HepG2 (cell line): ENCODE measurements around the gene PODXL. TPM values are rescaled to one million over a fixed set of nuclear protein-coding genes. Genes with fewer than 3 reads are reported as not detected.

Experiments used
- ATAC-seq: fragments of 200-7000 bp; cut with Tn5 transposase; 3 replicates; pipeline ENCODE4 v1.9.1; 2020; ENCODE audit warnings: mild to moderate bottlenecking, moderate library complexity
- BruUV-seq: library from RNA; stranded (reverse); fragments of 400-500 nt; replicated peaks from 2 replicates; lab custom pipeline; 2021; lab: Mats Ljungman, UMichigan
- CTCF ChIA-PET: fragments of 300-600 bp; formaldehyde crosslinking; extraction: SDS; loops from one replicate; lab custom pipeline; 2021; ENCODE audit warnings: low total read pairs, inconsistent platforms, low intra/inter-chr PET ratio; lab: Yijun Ruan, JAX
- POLR2A ChIA-PET: fragments of 350-600 bp; sonication (Branson Sonifier 250); formaldehyde crosslinking; loops from one replicate; lab custom pipeline; 2020; ENCODE audit warnings: antibody characterized with exemption, inconsistent platforms; lab: Yijun Ruan, JAX
- DNase-seq: peaks from one replicate; pipeline ENCODE4 v3.0.0-alpha.2; 2015; ENCODE audit warnings: low spot score
- FAIRE-seq: peaks from 3 replicates; lab custom pipeline; 2011; peaks lifted over from hg19 to GRCh38; lab: Jason Lieb, UNC
- H2AFZ ChIP-seq: one replicate; pipeline ENCODE4 v1.6.1; 2011; ENCODE audit warnings: low read length, inconsistent platforms
- H3K27ac ChIP-seq: fragments of 300-600 bp; 3 replicates; pipeline ENCODE4 v1.8.0; 2011; ENCODE audit warnings: mixed run types, mild to moderate bottlenecking, mixed read lengths, low read length, inconsistent platforms; ENCODE audit not compliant: insufficient read depth; ENCODE audit errors: extremely low read length
- H3K27me3 ChIP-seq, 2 experiments: fragments of 200-600 bp in 1 of 2; 2 replicates in 1 of 2; 3 replicates in 1 of 2; pipeline versions ENCODE4 v1.6.0 to v1.8.0; 2011; ENCODE audit warnings: low read length in 2 of 2, mild to moderate bottlenecking in 2 of 2, moderate library complexity in 2 of 2, inconsistent platforms in 1 of 2; ENCODE audit not compliant: insufficient read depth in 2 of 2, control insufficient read depth in 1 of 2
- H3K36me3 ChIP-seq, 2 experiments: fragments of 200-600 bp in 1 of 2; replicated peaks in 1 of 2; 2 replicates in 1 of 2; 3 replicates in 1 of 2; pipeline versions ENCODE4 v1.5.1 to v1.8.0; 2011; ENCODE audit warnings: low read length in 2 of 2, inconsistent platforms in 1 of 2; ENCODE audit not compliant: insufficient read depth in 2 of 2, control insufficient read depth in 1 of 2
- H3K4me1 ChIP-seq: 2 replicates; pipeline ENCODE4 v1.5.1; 2012; ENCODE audit warnings: low read length, inconsistent platforms; ENCODE audit not compliant: insufficient read depth
- H3K4me2 ChIP-seq: 2 replicates; pipeline ENCODE4 v1.6.0; 2011; ENCODE audit warnings: low read depth, low read length, inconsistent platforms
- H3K4me3 ChIP-seq, 3 experiments: fragments of 200-600 bp in 1 of 3; sonication (generic), shearing (Covaris generic) in 1 of 3; replicated peaks in 1 of 3; 2 replicates each; pipeline ENCODE4 v1.5.1; 2011 to 2016; ENCODE audit warnings: low read length in 3 of 3, inconsistent platforms in 2 of 3, low read depth in 2 of 3, mild to moderate bottlenecking in 2 of 3, control low read depth in 1 of 3, mixed read lengths in 1 of 3; ENCODE audit not compliant: insufficient read depth in 1 of 3
- H3K79me2 ChIP-seq: one replicate; pipeline ENCODE4 v1.6.1; 2011; ENCODE audit warnings: low read length, inconsistent platforms; ENCODE audit not compliant: insufficient read depth
- H3K9ac ChIP-seq: 2 replicates; pipeline ENCODE4 v1.6.0; 2011; ENCODE audit warnings: mild to moderate bottlenecking, low read depth, low read length, inconsistent platforms; ENCODE audit not compliant: insufficient read depth
- H3K9me3 ChIP-seq: 2 replicates; pipeline ENCODE4 v1.5.1; 2012; ENCODE audit warnings: mild to moderate bottlenecking, low read length
- H4K20me1 ChIP-seq: 2 replicates; pipeline ENCODE4 v1.6.0; 2011; ENCODE audit warnings: inconsistent platforms, mild to moderate bottlenecking, low read length, moderate library complexity; ENCODE audit not compliant: insufficient read depth
- HDAC2 ChIP-seq: sonication (generic); formaldehyde crosslinking; IDR thresholded peaks from 2 replicates; pipeline ENCODE4 v1.4.0; 2020; ENCODE audit warnings: missing genetic modification reagents
- JUNB ChIP-seq: sonication (generic); formaldehyde crosslinking; IDR thresholded peaks from 2 replicates; pipeline ENCODE4 v1.8.0; 2022; ENCODE audit warnings: missing genetic modification reagents, mild to moderate bottlenecking, borderline replicate concordance
- KDM6A ChIP-seq: IDR thresholded peaks from 2 replicates; pipeline ENCODE4 v1.6.1; 2016; ENCODE audit warnings: low read depth
- PBX2 ChIP-seq: IDR thresholded peaks from 2 replicates; pipeline ENCODE4 v1.6.1; 2016; ENCODE audit warnings: control low read depth
- RFX3 ChIP-seq: IDR thresholded peaks from 2 replicates; pipeline ENCODE4 v1.6.1; 2016; ENCODE audit warnings: missing biosample characterization, missing genetic modification reagents
- ZBTB38 ChIP-seq: sonication (generic); formaldehyde crosslinking; IDR thresholded peaks from 2 replicates; pipeline ENCODE4 v1.5.1; 2020; ENCODE audit warnings: mild to moderate bottlenecking, missing genetic modification reagents
- ZNF280D ChIP-seq: sonication (generic); formaldehyde crosslinking; IDR thresholded peaks from 2 replicates; pipeline ENCODE4 v1.5.1; 2020; ENCODE audit warnings: mild to moderate bottlenecking, missing genetic modification reagents
- ZNF329 ChIP-seq: sonication (generic); formaldehyde crosslinking; IDR thresholded peaks from 2 replicates; pipeline ENCODE4 v1.9.0; 2021; ENCODE audit warnings: low read depth, mild to moderate bottlenecking, missing genetic modification reagents
- ZNF550 ChIP-seq: sonication (generic); formaldehyde crosslinking; IDR thresholded peaks from 2 replicates; pipeline ENCODE4 v1.4.0; 2020; ENCODE audit warnings: mild to moderate bottlenecking, missing genetic modification reagents, borderline replicate concordance
- ZNF607 ChIP-seq: sonication (generic); formaldehyde crosslinking; IDR thresholded peaks from 2 replicates; pipeline ENCODE4 v1.5.1; 2020; ENCODE audit warnings: missing genetic modification reagents, mild to moderate bottlenecking, borderline replicate concordance
- WGBS: methylation state at CpG from one replicate; pipeline ENCODE4 v1.1.6; 2017; ENCODE audit warnings: low lambda C conversion rate; 5-methylcytosine and 5-hydroxymethylcytosine counted together
- in situ Hi-C: cut with HindIII; loops from 2 replicates; pipeline ENCODE4 v1.10.0; 2017; ENCODE audit warnings: low pct_unique_long_range_greater_than_20kb; ENCODE audit not compliant: extremely low pct_ligation_motif_present
- intact Hi-C: fragments of 100-400 bp; cut with micrococcal nuclease; formaldehyde crosslinking; loops from one replicate; pipeline ENCODE4 v1.10.0; 2022; ENCODE audit not compliant: unreplicated experiment
- polyA plus RNA-seq, 8 experiments: library from polyadenylated mRNA; depleted of rRNA in 3 of 8; stranded (reverse) in 7 of 8; unstranded in 1 of 8; fragments of >200 nt; fragmentation: Illumina TruSeq in 4 of 8; extraction: Trizol in 4 of 8; gene quantifications; 2 replicates each; pipeline versions ENCODE4 v1.2.1 to v1.2.3, GENCODE V29; 2011 to 2016; ENCODE audit warnings: low read depth in 4 of 8, missing spikeins in 1 of 8, mixed read lengths in 1 of 8; ENCODE audit not compliant: insufficient read depth in 1 of 8
- total RNA-seq, 5 experiments: library from RNA; depleted of rRNA; stranded (reverse); fragments of >200 nt; fragmentation: Illumina TruSeq; extraction: Trizol; gene quantifications; 2 replicates each; pipeline ENCODE4 v1.2.3, GENCODE V29; 2016; ENCODE audit warnings: low read depth in 1 of 5
- TF ChIP-seq, protein P1 (sequence below): sonication (generic); formaldehyde crosslinking; IDR thresholded peaks from 2 replicates; pipeline ENCODE4 v1.4.0; 2020; ENCODE audit warnings: low read depth, missing genetic modification reagents
- TF ChIP-seq, protein P2 (sequence below): sonication (generic); formaldehyde crosslinking; IDR thresholded peaks from 2 replicates; pipeline ENCODE4 v1.8.0; 2022; ENCODE audit warnings: missing genetic modification reagents, mild to moderate bottlenecking, moderate library complexity, borderline replicate concordance

PODXL gene
- total and polyA plus RNA-seq, 2 of the 13 experiments (the other 11 are each of a cell fraction or from before 2014, with no cell fraction given) = 0.22 to 0.54 TPM

GRCh38 chr7:131471250-131472004 is 85.0 kb downstream of the PODXL start:
- no TSS peak for BruUV-seq
- H3K4me1 ChIP-seq = no peaks in the 10 kb centered on the region
- FAIRE-seq = no peak
- no peaks in the 10 kb centered on the region for H3K79me2 ChIP-seq
- no peaks in the 10 kb centered on the region for H3K27me3 ChIP-seq
- no peak overlapping the region for H3K4me3 ChIP-seq
- ChIA-PET CTCF (no interaction called here), POLR2A (no interaction called here)
- DNase-seq = no peak
- 98% methylated on average over 4 of the region's 4 CpGs for WGBS
- no peaks in the 10 kb centered on the region for H4K20me1 ChIP-seq
- no peak overlapping the region for H2AFZ ChIP-seq
- in situ Hi-C loops = no loop called here
- H3K4me2 ChIP-seq = no peak overlapping the region
- no peak for ATAC-seq
- intact Hi-C loops = no loop called here
- no peaks in the 10 kb centered on the region for H3K9me3 ChIP-seq
- H3K36me3 ChIP-seq = peaks cover 13 to 50% of the 10 kb centered on the region in 2 experiments
- H3K9ac ChIP-seq = no peak overlapping the region
- no peak overlapping the region for H3K27ac ChIP-seq
- TF ChIP-seq, protein P1, sequence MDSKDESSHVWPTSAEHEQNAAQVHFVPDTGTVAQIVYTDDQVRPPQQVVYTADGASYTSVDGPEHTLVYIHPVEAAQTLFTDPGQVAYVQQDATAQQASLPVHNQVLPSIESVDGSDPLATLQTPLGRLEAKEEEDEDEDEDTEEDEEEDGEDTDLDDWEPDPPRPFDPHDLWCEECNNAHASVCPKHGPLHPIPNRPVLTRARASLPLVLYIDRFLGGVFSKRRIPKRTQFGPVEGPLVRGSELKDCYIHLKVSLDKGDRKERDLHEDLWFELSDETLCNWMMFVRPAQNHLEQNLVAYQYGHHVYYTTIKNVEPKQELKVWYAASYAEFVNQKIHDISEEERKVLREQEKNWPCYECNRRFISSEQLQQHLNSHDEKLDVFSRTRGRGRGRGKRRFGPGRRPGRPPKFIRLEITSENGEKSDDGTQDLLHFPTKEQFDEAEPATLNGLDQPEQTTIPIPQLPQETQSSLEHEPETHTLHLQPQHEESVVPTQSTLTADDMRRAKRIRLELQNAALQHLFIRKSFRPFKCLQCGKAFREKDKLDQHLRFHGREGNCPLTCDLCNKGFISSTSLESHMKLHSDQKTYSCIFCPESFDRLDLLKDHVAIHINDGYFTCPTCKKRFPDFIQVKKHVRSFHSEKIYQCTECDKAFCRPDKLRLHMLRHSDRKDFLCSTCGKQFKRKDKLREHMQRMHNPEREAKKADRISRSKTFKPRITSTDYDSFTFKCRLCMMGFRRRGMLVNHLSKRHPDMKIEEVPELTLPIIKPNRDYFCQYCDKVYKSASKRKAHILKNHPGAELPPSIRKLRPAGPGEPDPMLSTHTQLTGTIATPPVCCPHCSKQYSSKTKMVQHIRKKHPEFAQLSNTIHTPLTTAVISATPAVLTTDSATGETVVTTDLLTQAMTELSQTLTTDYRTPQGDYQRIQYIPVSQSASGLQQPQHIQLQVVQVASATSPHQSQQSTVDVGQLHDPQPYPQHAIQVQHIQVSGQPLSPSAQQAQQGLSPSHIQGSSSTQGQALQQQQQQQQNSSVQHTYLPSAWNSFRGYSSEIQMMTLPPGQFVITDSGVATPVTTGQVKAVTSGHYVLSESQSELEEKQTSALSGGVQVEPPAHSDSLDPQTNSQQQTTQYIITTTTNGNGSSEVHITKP = no peak
- TF ChIP-seq ZNF329 (CRISPR knock-in tag) (no peak), JUNB (CRISPR knock-in tag) (no peak), ZNF607 (CRISPR knock-in tag) (no peak), HDAC2 (CRISPR knock-in tag) (no peak), KDM6A (CRISPR knock-in tag) (no peak), PBX2 (CRISPR knock-in tag) (no peak), RFX3 (CRISPR knock-in tag) (no peak), ZBTB38 (CRISPR knock-in tag) (no peak), ZNF280D (CRISPR knock-in tag) (no peak), ZNF550 (CRISPR knock-in tag) (no peak)
- TF ChIP-seq, protein P2, sequence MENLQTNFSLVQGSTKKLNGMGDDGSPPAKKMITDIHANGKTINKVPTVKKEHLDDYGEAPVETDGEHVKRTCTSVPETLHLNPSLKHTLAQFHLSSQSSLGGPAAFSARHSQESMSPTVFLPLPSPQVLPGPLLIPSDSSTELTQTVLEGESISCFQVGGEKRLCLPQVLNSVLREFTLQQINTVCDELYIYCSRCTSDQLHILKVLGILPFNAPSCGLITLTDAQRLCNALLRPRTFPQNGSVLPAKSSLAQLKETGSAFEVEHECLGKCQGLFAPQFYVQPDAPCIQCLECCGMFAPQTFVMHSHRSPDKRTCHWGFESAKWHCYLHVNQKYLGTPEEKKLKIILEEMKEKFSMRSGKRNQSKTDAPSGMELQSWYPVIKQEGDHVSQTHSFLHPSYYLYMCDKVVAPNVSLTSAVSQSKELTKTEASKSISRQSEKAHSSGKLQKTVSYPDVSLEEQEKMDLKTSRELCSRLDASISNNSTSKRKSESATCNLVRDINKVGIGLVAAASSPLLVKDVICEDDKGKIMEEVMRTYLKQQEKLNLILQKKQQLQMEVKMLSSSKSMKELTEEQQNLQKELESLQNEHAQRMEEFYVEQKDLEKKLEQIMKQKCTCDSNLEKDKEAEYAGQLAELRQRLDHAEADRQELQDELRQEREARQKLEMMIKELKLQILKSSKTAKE (CRISPR knock-in tag) = no peak
